ENCODE data around the gene ITPRIPL1.

The ITPRIPL1 gene

DNA sequence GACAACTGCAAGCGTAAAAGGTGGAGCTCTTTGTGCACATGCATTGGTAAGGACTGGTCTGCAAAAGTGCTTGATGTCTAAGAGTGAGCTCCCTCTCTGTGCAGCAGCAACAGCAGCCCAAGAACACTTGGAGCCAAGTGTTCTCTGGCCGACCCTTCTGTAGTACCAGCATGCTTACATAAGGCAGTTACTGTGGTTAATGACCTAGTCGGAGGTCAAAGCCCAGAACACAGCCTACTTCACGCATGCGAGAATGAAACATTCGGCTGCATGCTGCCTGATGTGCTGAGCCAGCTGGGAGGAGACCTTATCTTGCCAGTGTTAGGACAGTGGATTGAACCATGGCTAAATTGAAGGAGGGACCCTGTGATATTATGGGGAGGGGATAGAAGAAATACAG, 31.8 kb downstream of the ITPRIPL1 start:
- Histone ChIP-seq H3K4me1 (ENCODE audit: control insufficient read depth, insufficient read depth, low read length, poor library complexity, severe bottlenecking) (no peaks in the 10 kb centered on the region), H3K27ac (ENCODE audit: low read depth, low read length, severe bottlenecking) (no peak overlapping the region), H3K36me3 (ENCODE audit: control insufficient read depth, insufficient read depth, low read length) (peaks cover 82% of the 10 kb centered on the region), H3K9me3 (ENCODE audit: control insufficient read depth, low read length) (no peaks in the 10 kb centered on the region), H3K4me3 (ENCODE audit: extremely low read depth, insufficient read depth, low read length, poor library complexity, severe bottlenecking) (no peak overlapping the region)
- 96 to 98% methylated on average over 6 of the region's 6 CpGs for WGBS, 2 experiments (ENCODE audit: insufficient coverage in 2 of 2)

DNA sequence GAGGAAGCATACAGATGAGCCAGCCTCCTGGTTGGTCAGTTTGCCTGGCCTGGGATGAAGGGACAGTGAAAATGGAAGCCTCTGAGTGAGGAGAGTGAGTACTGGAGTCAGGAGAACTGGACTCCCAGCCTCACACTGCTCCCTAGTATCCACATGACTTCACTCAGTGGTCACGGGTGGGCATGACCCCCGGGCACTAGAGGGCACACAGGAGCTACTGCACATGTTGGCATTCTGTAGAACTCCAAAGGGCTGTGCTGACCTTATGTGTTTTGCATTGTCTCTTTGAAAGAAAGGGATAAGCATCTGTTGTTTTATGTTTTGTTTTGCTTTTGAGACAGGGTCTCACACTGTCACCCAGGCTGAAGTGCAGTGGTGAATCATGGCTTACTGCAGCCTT, 34.2 kb downstream of the ITPRIPL1 start:
- Histone ChIP-seq H3K36me3 (ENCODE audit: control insufficient read depth, insufficient read depth, low read length) (peaks cover 82% of the 10 kb centered on the region), H3K9me3 (ENCODE audit: control insufficient read depth, low read length) (no peaks in the 10 kb centered on the region), H3K4me1 (ENCODE audit: control insufficient read depth, insufficient read depth, low read length, poor library complexity, severe bottlenecking) (no peaks in the 10 kb centered on the region), H3K4me3 (ENCODE audit: extremely low read depth, insufficient read depth, low read length, poor library complexity, severe bottlenecking) (no peak overlapping the region), H3K27ac (ENCODE audit: low read depth, low read length, severe bottlenecking) (no peak overlapping the region)
- 83 to 100% methylated on average over 1 to 2 of the region's 2 CpGs for WGBS, 2 experiments (ENCODE audit: insufficient coverage in 2 of 2)

DNA sequence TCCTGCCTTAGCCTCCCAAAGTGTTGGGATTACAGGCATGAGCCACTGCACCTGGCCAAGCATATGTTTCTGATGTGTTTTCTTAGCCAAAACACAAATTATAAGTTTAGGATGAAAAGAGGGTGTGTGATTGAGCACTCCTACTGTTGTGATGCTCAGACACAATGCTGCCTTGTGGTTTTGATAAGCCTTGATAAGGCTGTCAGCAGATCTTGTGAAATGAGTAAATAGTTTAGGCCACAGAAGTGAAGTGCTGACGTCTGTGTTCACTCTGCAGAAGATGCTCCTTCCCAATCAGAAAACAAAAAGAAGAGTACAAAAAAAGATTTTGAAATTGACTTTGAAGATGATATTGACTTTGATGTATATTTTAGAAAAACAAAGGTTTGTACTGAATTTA, 34.7 kb downstream of the ITPRIPL1 start:
- Histone ChIP-seq H3K27ac (ENCODE audit: low read depth, low read length, severe bottlenecking) (no peak overlapping the region), H3K36me3 (ENCODE audit: control insufficient read depth, insufficient read depth, low read length) (peaks cover 82% of the 10 kb centered on the region), H3K9me3 (ENCODE audit: control insufficient read depth, low read length) (no peaks in the 10 kb centered on the region), H3K4me1 (ENCODE audit: control insufficient read depth, insufficient read depth, low read length, poor library complexity, severe bottlenecking) (no peaks in the 10 kb centered on the region), H3K4me3 (ENCODE audit: extremely low read depth, insufficient read depth, low read length, poor library complexity, severe bottlenecking) (no peak overlapping the region)
- WGBS, 2 experiments (ENCODE audit: insufficient coverage in 2 of 2): 100% methylated on average over 1 of the region's 1 CpG; no CpG with 5 or more reads in 1 of the 2 experiments

DNA sequence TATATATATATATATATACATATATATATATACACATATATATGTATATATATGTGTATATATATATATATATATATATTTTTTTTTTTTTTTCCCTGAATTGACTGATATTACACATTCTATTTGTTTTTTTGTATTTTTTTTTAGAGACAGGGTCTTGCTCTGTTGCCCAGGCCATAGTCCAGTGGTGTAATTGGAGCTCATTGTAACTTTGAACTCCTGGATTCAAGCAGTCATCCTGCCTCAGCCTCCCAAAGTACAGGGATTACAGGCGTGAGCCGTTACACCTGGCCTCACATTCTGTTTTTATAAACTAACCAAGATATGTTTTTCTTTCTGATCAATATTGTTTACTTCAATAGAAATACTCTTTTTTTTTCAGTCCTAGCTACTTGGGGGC, 36.6 kb downstream of the ITPRIPL1 start:
- H3K36me3 ChIP-seq (ENCODE audit: control insufficient read depth, insufficient read depth, low read length): peaks cover 81% of the 10 kb centered on the region
- no peaks in the 10 kb centered on the region for H3K9me3 ChIP-seq (ENCODE audit: control insufficient read depth, low read length)
- no peaks in the 10 kb centered on the region for H3K4me1 ChIP-seq (ENCODE audit: control insufficient read depth, insufficient read depth, low read length, poor library complexity, severe bottlenecking)
- H3K27ac ChIP-seq (ENCODE audit: low read depth, low read length, severe bottlenecking): no peak overlapping the region
- WGBS, 2 experiments (ENCODE audit: insufficient coverage in 2 of 2): no CpG with 5 or more reads among the region's 2 CpGs
- H3K4me3 ChIP-seq (ENCODE audit: extremely low read depth, insufficient read depth, low read length, poor library complexity, severe bottlenecking): no peak overlapping the region

DNA sequence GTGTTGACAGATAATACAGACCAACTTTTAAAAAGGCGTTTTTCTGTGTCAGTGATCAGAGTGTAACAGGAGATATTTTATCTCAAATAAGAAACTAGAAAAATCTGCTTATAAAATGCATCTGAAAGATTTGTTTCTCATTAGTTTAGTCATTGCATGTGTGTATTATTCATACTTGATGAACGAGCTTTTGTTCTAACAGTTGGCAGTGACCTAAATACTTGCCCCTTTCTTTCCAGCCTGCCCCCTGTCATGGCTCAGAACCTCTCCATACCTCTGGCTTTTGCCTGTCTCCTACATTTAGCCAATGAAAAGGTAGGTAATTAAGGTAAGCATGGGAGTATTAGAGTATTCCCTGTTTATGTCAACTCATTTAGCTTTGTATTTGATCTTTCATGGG, 44.1 kb downstream of the ITPRIPL1 start:
- no peak overlapping the region for H3K4me3 ChIP-seq (ENCODE audit: extremely low read depth, insufficient read depth, low read length, poor library complexity, severe bottlenecking)
- no CpG with 5 or more reads among the region's 2 CpGs for WGBS, 2 experiments (ENCODE audit: insufficient coverage in 2 of 2)
- H3K4me1 ChIP-seq (ENCODE audit: control insufficient read depth, insufficient read depth, low read length, poor library complexity, severe bottlenecking): no peaks in the 10 kb centered on the region
- no peak overlapping the region for H3K27ac ChIP-seq (ENCODE audit: low read depth, low read length, severe bottlenecking)
- peaks cover 96% of the 10 kb centered on the region for H3K36me3 ChIP-seq (ENCODE audit: control insufficient read depth, insufficient read depth, low read length)
- no peaks in the 10 kb centered on the region for H3K9me3 ChIP-seq (ENCODE audit: control insufficient read depth, low read length)

DNA sequence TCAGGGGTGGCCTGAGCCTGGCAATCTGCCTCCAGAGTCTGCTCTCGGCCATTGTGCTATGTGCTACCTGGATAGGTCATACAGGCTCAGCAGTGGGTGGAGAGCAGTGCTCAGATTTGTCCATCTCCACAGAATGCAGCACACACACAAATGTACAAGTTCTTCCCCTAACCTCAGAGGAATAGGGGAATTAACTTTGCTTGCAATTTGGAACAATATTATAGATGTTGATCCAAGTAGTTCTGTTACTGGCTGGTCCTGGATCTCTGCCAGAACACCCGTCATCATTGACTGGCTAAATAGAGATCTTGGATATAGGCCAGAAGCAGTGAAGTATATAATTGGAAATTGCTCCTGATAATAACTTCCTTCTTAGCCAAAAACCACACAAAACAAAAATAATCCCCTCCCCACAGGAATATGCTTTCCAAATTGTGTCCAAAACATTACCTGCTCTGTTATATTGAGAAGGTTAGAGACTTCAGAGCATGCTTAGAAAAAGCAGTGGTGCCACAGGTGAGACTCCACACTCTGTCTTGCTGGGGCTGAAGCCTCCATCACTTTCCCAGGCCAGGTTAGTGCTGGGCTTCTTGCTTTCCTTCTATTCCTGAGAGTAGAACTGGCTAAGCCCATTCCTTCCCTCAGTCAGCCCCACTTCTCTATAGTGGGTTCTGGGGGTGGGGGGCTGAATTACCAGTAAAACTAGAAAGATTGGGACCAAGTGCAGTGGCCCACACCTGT, 49.3 kb downstream of the ITPRIPL1 start:
- no peak overlapping the region for H3K27ac ChIP-seq (ENCODE audit: low read depth, low read length, severe bottlenecking)
- WGBS, 2 experiments (ENCODE audit: insufficient coverage in 2 of 2): no CpG with 5 or more reads among the region's 2 CpGs
- no peak overlapping the region for H3K4me3 ChIP-seq (ENCODE audit: extremely low read depth, insufficient read depth, low read length, poor library complexity, severe bottlenecking)
- H3K9me3 ChIP-seq (ENCODE audit: control insufficient read depth, low read length): peaks cover 23% of the 10 kb centered on the region
- no peaks in the 10 kb centered on the region for H3K4me1 ChIP-seq (ENCODE audit: control insufficient read depth, insufficient read depth, low read length, poor library complexity, severe bottlenecking)
- H3K36me3 ChIP-seq (ENCODE audit: control insufficient read depth, insufficient read depth, low read length): peaks cover 57% of the 10 kb centered on the region
